ACC112 (cell line): Measurements from ENCODE around the gene GUCA2B.

Source experiments
- H2AFZ ChIP-seq: fragments of 200-600 bp; sonication (generic); one replicate; pipeline ENCODE4 v1.6.0; 2017; ENCODE audit warnings: antibody characterized with exemption, low read length; ENCODE audit not compliant: unreplicated experiment
- H3K27ac ChIP-seq: fragments of 200-600 bp; sonication (generic); 2 replicates; pipeline ENCODE4 v1.5.1; 2014; ENCODE audit warnings: low read depth, mild to moderate bottlenecking, antibody characterized with exemption, low read length, moderate library complexity
- H3K27me3 ChIP-seq: fragments of 200-600 bp; sonication (generic); 2 replicates; pipeline ENCODE4 v1.6.1; 2014; ENCODE audit warnings: mild to moderate bottlenecking, antibody characterized with exemption, low read length, moderate library complexity, mixed read lengths; ENCODE audit not compliant: insufficient read depth
- H3K36me3 ChIP-seq: fragments of 200-600 bp; sonication (generic); 2 replicates; pipeline ENCODE4 v1.6.1; 2016; ENCODE audit warnings: mild to moderate bottlenecking, antibody characterized with exemption, low read length, moderate library complexity, mixed read lengths; ENCODE audit not compliant: insufficient read depth
- H3K4me1 ChIP-seq: fragments of 200-600 bp; sonication (generic); one replicate; pipeline ENCODE4 v1.6.1; 2016; ENCODE audit warnings: low read length, mixed read lengths; ENCODE audit not compliant: insufficient read depth, unreplicated experiment, control insufficient read depth
- H3K4me3 ChIP-seq: fragments of 200-600 bp; sonication (generic); 2 replicates; pipeline ENCODE4 v1.5.1; 2014; ENCODE audit warnings: mild to moderate bottlenecking, low read depth, low read length
- H3K79me2 ChIP-seq: fragments of 200-600 bp; sonication (generic); one replicate; pipeline ENCODE4 v1.6.0; 2016; ENCODE audit warnings: low read length; ENCODE audit not compliant: control insufficient read depth, unreplicated experiment, insufficient read depth

Gene GUCA2B

GRCh38 chr1:42128964-42129363 is 24.2 kb upstream of the GUCA2B start:
- Histone ChIP-seq H3K27ac (no peak overlapping the region), H3K27me3 (peaks cover 66% of the 10 kb centered on the region), H3K4me1 (no peaks in the 10 kb centered on the region), H3K79me2 (no peaks in the 10 kb centered on the region), H3K36me3 (no peaks in the 10 kb centered on the region), H3K4me3 (no peak overlapping the region), H2AFZ (no peak overlapping the region)

- peaks cover 76% of the 10 kb centered on the region for H3K27me3 ChIP-seq
Measured at GRCh38 chr1:42130061-42130660, 23.0 kb upstream of the GUCA2B start.

GRCh38 chr1:42133390-42133789 is 19.8 kb upstream of the GUCA2B start:
- Histone ChIP-seq H3K4me3 (no peak overlapping the region), H2AFZ (no peak overlapping the region), H3K79me2 (no peaks in the 10 kb centered on the region)

More at GRCh38 chr1:42130061-42130660, 23.0 kb upstream of the GUCA2B start:
- no peaks in the 10 kb centered on the region for H3K79me2 ChIP-seq
- H3K36me3 ChIP-seq, result no peaks in the 10 kb centered on the region
- no peak overlapping the region for H3K27ac ChIP-seq
- H2AFZ ChIP-seq, result no peak overlapping the region
- H3K4me3 ChIP-seq, result no peak overlapping the region
- H3K4me1 ChIP-seq, result no peaks in the 10 kb centered on the region

GRCh38 chr1:42133809-42134526 is 19.2 kb upstream of the GUCA2B start:
- no peak overlapping the region for H3K4me3 ChIP-seq
- no peaks in the 10 kb centered on the region for H3K4me1 ChIP-seq
- H3K36me3 ChIP-seq, result no peaks in the 10 kb centered on the region
- H3K27ac ChIP-seq, result no peak overlapping the region
- no peaks in the 10 kb centered on the region for H3K79me2 ChIP-seq
- H2AFZ ChIP-seq, result no peak overlapping the region
- H3K27me3 ChIP-seq, result peaks cover 79% of the 10 kb centered on the region

More at GRCh38 chr1:42133390-42133789, 19.8 kb upstream of the GUCA2B start:
- Histone ChIP-seq H3K27me3 (peaks cover 79% of the 10 kb centered on the region), H3K27ac (no peak overlapping the region), H3K36me3 (no peaks in the 10 kb centered on the region), H3K4me1 (no peaks in the 10 kb centered on the region)

- Histone ChIP-seq H3K79me2 (no peaks in the 10 kb centered on the region), H3K4me3 (no peak overlapping the region), H3K27me3 (peaks cover 80% of the 10 kb centered on the region), H3K4me1 (no peaks in the 10 kb centered on the region), H3K36me3 (no peaks in the 10 kb centered on the region), H2AFZ (no peak overlapping the region), H3K27ac (no peak overlapping the region)
Measured at GRCh38 chr1:42135426-42135825, 17.8 kb upstream of the GUCA2B start.

GRCh38 chr1:42136466-42136865 is 16.7 kb upstream of the GUCA2B start:
- no peaks in the 10 kb centered on the region for H3K79me2 ChIP-seq
- no peaks in the 10 kb centered on the region for H3K36me3 ChIP-seq
- no peak overlapping the region for H3K27ac ChIP-seq
- H2AFZ ChIP-seq, result no peak overlapping the region
- no peak overlapping the region for H3K4me3 ChIP-seq
- H3K4me1 ChIP-seq, result no peaks in the 10 kb centered on the region
- H3K27me3 ChIP-seq, result peaks cover 80% of the 10 kb centered on the region

- Histone ChIP-seq H2AFZ (no peak overlapping the region), H3K79me2 (no peaks in the 10 kb centered on the region), H3K27me3 (peaks cover 92% of the 10 kb centered on the region), H3K4me3 (no peak overlapping the region), H3K36me3 (no peaks in the 10 kb centered on the region), H3K27ac (no peak overlapping the region), H3K4me1 (no peaks in the 10 kb centered on the region)
Measured at GRCh38 chr1:42137766-42138165, 15.4 kb upstream of the GUCA2B start.

- Histone ChIP-seq H3K4me3 (no peak overlapping the region), H3K36me3 (no peaks in the 10 kb centered on the region), H3K79me2 (no peaks in the 10 kb centered on the region), H2AFZ (no peak overlapping the region), H3K27ac (no peak overlapping the region), H3K4me1 (no peaks in the 10 kb centered on the region), H3K27me3 (peaks cover 97% of the 10 kb centered on the region)
Measured at GRCh38 chr1:42138586-42138985, 14.6 kb upstream of the GUCA2B start.

- Histone ChIP-seq H3K79me2 (no peaks in the 10 kb centered on the region), H3K4me1 (no peaks in the 10 kb centered on the region), H3K36me3 (no peaks in the 10 kb centered on the region), H2AFZ (no peak overlapping the region), H3K4me3 (no peak overlapping the region), H3K27ac (no peak overlapping the region), H3K27me3 (peaks cover 97% of the 10 kb centered on the region)
Measured at GRCh38 chr1:42139444-42139843, 13.8 kb upstream of the GUCA2B start.

GRCh38 chr1:42140191-42140590 is 13.0 kb upstream of the GUCA2B start:
- H3K4me1 ChIP-seq, result no peaks in the 10 kb centered on the region
- H3K79me2 ChIP-seq, result no peaks in the 10 kb centered on the region
- peaks cover 97% of the 10 kb centered on the region for H3K27me3 ChIP-seq
- no peak overlapping the region for H3K27ac ChIP-seq
- H3K36me3 ChIP-seq, result no peaks in the 10 kb centered on the region
- H2AFZ ChIP-seq, result no peak overlapping the region
- H3K4me3 ChIP-seq, result no peak overlapping the region

GRCh38 chr1:42141978-42142377 is 11.2 kb upstream of the GUCA2B start:
- Histone ChIP-seq H3K4me1 (no peaks in the 10 kb centered on the region), H3K4me3 (no peak overlapping the region), H3K36me3 (no peaks in the 10 kb centered on the region), H3K79me2 (no peaks in the 10 kb centered on the region), H3K27me3 (peaks cover 94% of the 10 kb centered on the region), H2AFZ (no peak overlapping the region), H3K27ac (no peak overlapping the region)
